ENCODE data around the gene ADCY9.

Gene ADCY9

GRCh38 chr16:3912897-3913296, 203.3 kb downstream of the ADCY9 start:
- no peak for DNase-seq (ENCODE audit: low read depth)

Measured in activated T-cell treated with anti-CD3 and anti-CD28 coated beads for 1 hour (primary cell).